ENCODE measurements around the gene ERGIC3. TPM values are rescaled to one million over a fixed set of nuclear protein-coding genes. Genes with fewer than 3 reads are reported as not detected.

The ERGIC3 gene
- total and polyA plus RNA-seq, 2 of the 13 experiments (the other 11 are each of a cell fraction or from before 2014, with no cell fraction given), result 407 to 670 TPM

- ChIA-PET CTCF (ENCODE audit: low intra/inter-chr PET ratio, low total read pairs) (no interaction called here), POLR2A (interaction anchor here (0.6 kb wide), 1 partner anchor 20 kb away, joined by 3 read pairs; no protein-coding TSS in a partner anchor)
- H3K4me2 ChIP-seq (ENCODE audit: low read depth, low read length), result no peak overlapping the region
- DNase-seq (ENCODE audit: low spot score) (no peak), FAIRE-seq (no peak), ATAC-seq (peak; percentile 47)
- H3K4me3 ChIP-seq (replicated peaks in 1 of 3; ENCODE audit: insufficient read depth in 1 of 3, low read depth in 2 of 3, low read length in 3 of 3), result no peak overlapping the region
- H3K9me3 ChIP-seq (ENCODE audit: low read length), result no peaks in the 10 kb centered on the region
- intact Hi-C loops (cut with micrococcal nuclease; ENCODE audit: unreplicated experiment), result no loop called here
- H3K27me3 ChIP-seq (ENCODE audit: control insufficient read depth in 1 of 2, insufficient read depth in 2 of 2, low read length in 2 of 2), result peaks cover 3 to 30% of the 10 kb centered on the region in 2 experiments; a peak in 4 of 5 replicates
- H3K79me2 ChIP-seq (ENCODE audit: insufficient read depth, low read length), result no peaks in the 10 kb centered on the region
- BruUV-seq (replicated peaks), result no TSS peak
- 51% methylated on average over 19 of the region's 22 CpGs for WGBS (ENCODE audit: low lambda C conversion rate)
- in situ Hi-C loops (cut with HindIII; ENCODE audit: extremely low pct_ligation_motif_present, low pct_unique_long_range_greater_than_20kb), result no loop called here
- H2AFZ ChIP-seq (ENCODE audit: low read length), result no peak overlapping the region
- H4K20me1 ChIP-seq (ENCODE audit: insufficient read depth, low read length), result no peaks in the 10 kb centered on the region
- peaks cover 21% of the 10 kb centered on the region for H3K4me1 ChIP-seq (ENCODE audit: insufficient read depth, low read length)
- H3K9ac ChIP-seq (ENCODE audit: insufficient read depth, low read depth, low read length), result no peak overlapping the region
- no peak overlapping the region for H3K27ac ChIP-seq (ENCODE audit: extremely low read length, insufficient read depth, low read length)
- H3K36me3 ChIP-seq (replicated peaks in 1 of 2; ENCODE audit: control insufficient read depth in 1 of 2, insufficient read depth in 2 of 2, low read length in 2 of 2), result no peaks in the 10 kb centered on the region
- no peak for TF ChIP-seq SRY (CRISPR knock-in tag; IDR thresholded peaks at IDR 0.05)
- TF ChIP-seq ZFYVE20 (CRISPR knock-in tag; IDR thresholded peaks at IDR 0.05; ENCODE audit: borderline replicate concordance, low read depth), result no peak
- no peak for TF ChIP-seq ZNF260 (CRISPR knock-in tag; IDR thresholded peaks at IDR 0.05; ENCODE audit: borderline replicate concordance, low read depth)
- no peak for TF ChIP-seq PAXIP1 (CRISPR knock-in tag; conservative IDR thresholded peaks at IDR 0.05)
- TF ChIP-seq ZBTB39 (CRISPR knock-in tag; IDR thresholded peaks at IDR 0.05), result 0 out of 2 replicates have a peak, but pooled peaks have one; percentile 35
- no peak for TF ChIP-seq ZNF276 (CRISPR knock-in tag; IDR thresholded peaks at IDR 0.05; ENCODE audit: low read depth)
- TF ChIP-seq CHCHD3 (CRISPR knock-in tag; IDR thresholded peaks at IDR 0.05), result 0 out of 2 replicates have a peak, but pooled peaks have one; percentile 41
- 0 out of 2 replicates have a peak, but pooled peaks have one; percentile 26 for TF ChIP-seq SP4 (CRISPR knock-in tag; IDR thresholded peaks at IDR 0.05)
- no peak for TF ChIP-seq ZNF660 (CRISPR knock-in tag; IDR thresholded peaks at IDR 0.05; ENCODE audit: borderline replicate concordance, low read depth)
- TF ChIP-seq MED8 (CRISPR knock-in tag; IDR thresholded peaks at IDR 0.05; ENCODE audit: insufficient replicate concordance), result no peak
- no peak for TF ChIP-seq HIVEP1 (CRISPR knock-in tag; IDR thresholded peaks at IDR 0.05)
- no peak for TF ChIP-seq ZKSCAN5 (CRISPR knock-in tag; IDR thresholded peaks at IDR 0.05)
Observed at GRCh38 chr20:35598899-35599775, 57.3 kb downstream of the ERGIC3 start.
